Measurements from ENCODE around the gene ZNF318.

The ZNF318 gene

DNA sequence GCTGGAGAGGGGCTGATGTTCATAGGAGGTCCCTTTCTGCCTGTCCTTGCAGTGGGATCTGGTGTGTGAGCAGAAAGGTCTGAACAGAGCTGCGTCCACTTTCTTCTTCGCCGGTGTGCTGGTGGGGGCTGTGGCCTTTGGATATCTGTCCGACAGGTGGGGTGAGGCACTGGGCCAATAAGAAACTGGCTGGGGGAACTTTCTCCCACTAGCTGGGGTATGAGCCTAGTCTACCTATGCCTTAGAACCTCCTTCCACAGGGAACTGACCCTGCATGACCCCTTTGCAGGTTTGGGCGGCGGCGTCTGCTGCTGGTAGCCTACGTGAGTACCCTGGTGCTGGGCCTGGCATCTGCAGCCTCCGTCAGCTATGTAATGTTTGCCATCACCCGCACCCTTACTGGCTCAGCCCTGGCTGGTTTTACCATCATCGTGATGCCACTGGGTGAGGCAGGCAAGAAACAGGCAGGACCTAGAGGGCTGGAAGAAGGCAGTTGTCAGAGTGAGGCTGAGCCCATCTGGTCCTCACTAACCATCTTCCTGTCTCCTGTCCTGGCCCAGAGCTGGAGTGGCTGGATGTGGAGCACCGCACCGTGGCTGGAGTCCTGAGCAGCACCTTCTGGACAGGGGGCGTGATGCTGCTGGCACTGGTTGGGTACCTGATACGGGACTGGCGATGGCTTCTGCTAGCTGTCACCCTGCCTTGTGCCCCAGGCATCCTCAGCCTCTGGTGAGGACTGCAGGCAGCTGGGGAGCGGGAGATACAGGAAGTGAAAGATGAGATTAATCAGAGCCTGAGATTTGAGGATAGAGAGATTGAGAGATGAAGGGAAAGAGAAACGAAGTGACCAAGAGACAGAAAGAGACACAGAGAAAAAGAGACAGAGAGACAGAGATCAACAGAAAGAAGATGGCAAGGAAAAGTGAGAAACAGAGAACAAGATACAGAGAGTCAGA is 69.8 kb downstream of the ZNF318 start:
- DNase-seq, result no peak

DNA sequence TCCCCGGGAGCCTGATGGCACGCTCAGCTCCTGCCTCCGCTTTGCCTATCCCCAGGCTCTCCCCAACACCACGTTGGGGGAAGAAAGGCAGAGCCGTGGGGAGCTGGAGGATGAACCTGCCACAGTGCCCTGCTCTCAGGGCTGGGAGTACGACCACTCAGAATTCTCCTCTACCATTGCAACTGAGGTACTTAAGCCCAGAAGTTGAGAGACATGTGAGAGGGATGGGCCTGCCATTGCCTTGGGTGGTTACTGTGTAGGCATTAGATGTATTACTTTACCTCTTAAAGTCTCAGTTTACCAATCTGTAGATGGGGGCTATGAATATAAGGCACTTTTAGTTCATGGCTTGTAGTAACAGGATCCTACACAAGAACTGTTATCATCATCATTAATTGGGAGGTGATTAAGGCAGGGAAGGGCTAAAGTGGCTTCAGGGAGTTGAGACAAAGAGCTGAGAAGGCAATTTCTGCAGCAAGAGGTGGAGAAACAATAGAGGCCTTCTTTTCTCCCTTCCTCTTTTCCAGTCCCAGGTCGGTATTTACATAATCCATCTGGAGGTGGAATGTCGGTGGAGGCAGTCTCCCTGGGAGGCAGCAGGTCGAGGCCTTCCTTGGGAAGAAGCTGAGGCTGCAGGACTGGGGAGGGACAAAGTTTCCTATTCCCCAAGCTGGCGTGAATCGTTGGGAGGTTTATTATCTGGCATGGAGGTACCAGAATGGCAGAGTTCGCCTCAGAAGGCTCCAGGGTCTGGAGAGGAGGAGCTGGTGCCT is 70.7 kb downstream of the ZNF318 start:
- no peak for DNase-seq

- DNase-seq, result no peak
Measured at GRCh38 chr6:43297644-43298564, 71.5 kb downstream of the ZNF318 start, which contains the start of gene SLC22A7. Gene SLC22A7, plus strand, starts transcription at chr6:43298260. Its CDS starts 99 bp downstream, at chr6:43298359.

DNA sequence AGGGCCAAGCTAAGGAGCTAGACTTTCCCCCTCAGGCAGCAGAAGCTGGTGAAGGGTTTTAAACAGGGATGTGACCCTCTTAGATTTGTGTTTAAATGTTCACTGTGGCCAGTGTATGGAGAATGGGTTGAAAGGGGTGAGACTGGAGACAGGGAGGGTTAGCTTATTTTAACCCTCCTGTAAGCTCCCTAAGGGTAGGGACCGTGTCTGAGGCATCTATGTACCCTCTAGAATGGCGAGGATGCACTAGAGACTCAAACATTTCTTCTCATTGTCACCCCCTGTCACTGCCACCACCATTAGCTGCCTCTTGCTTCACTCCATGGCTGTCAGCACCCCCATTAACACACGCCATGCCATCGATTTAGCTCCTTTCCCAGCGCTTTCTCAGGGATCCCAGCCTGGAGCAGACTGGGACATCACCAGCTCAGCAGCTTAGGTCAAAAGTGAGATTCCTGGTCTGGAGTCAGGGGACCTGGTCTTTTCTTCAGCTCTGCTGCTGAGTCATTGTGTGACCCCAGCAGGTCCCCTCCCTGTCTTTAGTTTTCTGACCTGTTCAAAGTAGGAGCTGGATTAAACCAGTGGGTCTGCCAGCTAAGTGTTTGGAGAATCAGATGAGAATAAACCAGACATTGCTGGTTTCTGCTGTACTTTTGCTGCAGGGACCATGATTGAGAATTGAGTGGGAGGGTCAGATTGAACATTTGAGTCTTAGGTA is 72.5 kb downstream of the ZNF318 start:
- DNase-seq, result no peak

DNA sequence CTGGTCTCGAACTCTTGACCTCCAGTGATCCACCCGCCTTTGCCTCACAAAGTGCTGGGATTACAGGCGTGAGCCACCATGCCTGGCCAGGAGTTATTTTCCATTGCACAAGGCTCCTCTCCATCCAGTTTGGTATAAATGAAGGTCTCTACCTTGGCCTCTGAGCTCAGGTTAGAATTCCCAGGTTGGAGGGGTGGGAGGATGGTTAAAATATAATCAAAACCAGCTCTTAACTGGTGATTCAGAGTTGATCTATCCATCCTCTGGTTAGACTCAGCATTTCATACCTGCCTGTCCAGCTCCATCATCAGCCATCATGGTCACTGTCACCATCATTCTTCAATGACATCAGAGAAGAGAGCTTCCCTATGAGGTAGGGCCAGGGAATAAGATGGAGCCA is 74.0 kb downstream of the ZNF318 start:
- DNase-seq, result no peak

GRCh38 chr6:43294536-43294935 is 74.9 kb downstream of the ZNF318 start:
- DNase-seq, result no peak

DNA sequence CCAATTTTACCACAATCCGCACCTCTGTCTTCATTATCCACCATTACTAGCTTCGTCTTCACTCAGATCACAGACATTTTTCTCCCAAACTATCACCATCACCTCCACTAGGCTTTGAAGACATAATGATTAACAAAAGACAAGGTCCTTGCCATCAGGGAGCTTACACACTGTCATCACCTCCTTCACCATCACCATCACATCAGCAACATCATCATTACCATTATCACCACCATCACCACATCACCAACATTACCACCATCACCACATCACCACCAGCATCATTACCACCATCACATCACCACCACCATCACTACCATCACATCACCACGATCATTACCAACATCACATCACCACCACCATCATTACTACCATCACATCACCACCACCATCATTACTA is 75.7 kb downstream of the ZNF318 start:
- no peak for DNase-seq

DNA sequence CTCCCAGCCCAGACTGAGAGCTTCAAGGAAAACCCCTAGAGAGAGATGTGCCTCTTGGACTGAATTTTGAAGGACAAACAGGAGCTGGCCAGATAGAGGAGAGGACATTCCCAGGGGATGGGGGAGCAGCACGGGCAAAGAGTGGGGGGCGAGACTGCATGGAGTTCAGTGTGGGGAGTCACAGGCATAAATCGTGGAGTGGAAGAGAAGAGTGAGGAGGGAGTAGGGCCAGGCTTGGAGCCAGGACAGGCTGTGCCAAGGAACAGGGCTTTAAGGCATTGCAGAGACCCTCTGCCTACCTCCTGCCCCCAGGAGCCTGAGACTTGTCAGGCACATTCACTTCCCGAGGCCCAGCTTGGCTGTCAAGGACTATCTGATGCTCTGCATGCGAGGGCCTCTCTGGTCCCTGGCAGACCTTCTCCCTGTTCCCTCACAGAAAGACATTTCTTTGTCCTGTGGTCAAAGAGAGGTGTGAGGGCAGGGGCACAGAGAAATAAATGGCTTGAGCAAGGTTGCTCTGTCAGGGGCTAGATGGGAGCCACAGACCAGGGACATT is 76.6 kb downstream of the ZNF318 start:
- no peak for DNase-seq

DNA sequence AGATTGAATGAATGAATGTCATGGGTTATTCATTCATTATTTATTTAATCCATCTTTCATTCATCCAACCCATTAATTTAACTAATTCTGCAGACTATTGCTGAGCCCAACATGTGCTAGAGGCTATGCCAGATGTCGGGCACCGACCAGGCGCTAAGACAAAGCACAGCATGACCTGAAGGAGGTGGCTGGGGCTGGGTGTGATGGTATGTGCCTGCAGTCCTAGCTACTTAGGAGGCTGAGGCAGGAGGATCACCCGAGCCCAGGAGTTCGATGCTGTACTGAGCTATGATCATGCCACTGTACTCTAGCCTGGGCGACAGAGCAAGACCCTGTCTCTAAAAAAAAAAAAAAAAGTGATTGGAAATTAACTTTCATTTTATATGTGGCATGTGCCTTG is 77.1 kb downstream of the ZNF318 start:
- DNase-seq, result no peak

DNA sequence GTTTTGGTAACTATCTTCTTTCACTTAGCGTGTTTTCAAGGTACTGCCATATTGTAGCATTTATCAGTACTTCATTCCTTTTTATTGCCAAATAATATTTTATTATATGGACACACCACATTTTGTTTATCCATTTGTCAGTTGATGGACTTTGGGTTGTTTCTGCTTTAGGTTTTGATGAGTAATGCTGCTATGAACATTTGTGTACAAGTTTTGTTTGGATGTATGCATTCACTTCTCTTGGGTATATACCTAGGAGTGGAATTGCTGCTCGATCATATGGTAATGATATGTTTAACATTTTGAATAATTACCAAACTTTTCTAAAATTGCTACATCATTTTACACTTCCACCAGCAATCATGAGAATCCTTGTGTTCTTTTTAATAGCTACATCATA is 77.7 kb downstream of the ZNF318 start:
- DNase-seq, result no peak

DNA sequence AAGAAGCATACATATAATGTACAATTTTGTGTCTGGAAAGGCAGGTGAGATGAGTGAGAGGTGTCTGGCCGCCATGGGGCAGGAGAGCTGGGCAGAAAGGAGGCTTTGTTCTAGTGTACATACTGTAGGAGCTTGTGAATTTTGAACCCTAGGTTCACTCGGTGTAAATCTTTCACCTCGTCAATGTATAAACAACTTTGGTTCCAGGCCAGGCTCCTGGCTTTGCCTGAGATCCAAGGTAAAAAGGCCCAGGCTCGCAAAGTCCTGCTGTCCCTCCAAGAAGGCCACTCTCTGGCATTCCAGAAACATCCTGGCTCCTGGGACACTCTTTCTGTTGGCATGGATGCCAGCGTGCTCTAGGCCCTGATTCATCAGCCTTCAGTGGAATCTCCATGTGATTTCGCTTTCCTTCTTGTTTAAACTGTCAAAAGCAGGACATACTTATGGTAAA is 78.5 kb downstream of the ZNF318 start:
- DNase-seq, result no peak

DNA sequence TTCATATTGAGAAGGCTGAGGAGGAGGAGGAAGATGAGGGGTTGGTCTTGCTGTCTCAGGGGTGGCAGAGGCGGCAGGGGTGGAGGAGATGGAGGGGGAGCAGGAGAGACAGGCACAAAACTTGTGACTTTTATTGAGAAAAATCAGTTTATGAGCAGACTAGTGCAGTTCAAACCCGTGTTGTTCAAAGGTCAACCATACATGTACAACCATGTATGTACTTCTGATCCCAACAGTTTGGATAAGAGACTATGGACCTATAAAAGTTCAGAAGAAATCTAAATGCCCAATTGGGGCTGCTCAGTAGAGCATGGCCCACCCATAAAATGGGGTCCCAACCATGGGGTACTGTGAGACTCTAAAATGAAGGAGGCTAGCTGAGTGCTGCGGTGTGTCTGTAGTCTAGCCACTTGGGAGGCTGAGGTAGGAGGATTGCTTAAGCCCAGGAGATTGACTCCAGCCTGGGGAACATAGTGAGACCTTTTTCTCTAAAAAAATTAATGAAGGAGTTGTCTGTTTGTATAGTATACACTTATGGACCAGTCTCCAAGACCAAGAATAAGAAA is 79.0 kb downstream of the ZNF318 start:
- DNase-seq, result no peak

- DNase-seq, result no peak
Measured at GRCh38 chr6:43287717-43288679, 81.4 kb downstream of the ZNF318 start.

DNA sequence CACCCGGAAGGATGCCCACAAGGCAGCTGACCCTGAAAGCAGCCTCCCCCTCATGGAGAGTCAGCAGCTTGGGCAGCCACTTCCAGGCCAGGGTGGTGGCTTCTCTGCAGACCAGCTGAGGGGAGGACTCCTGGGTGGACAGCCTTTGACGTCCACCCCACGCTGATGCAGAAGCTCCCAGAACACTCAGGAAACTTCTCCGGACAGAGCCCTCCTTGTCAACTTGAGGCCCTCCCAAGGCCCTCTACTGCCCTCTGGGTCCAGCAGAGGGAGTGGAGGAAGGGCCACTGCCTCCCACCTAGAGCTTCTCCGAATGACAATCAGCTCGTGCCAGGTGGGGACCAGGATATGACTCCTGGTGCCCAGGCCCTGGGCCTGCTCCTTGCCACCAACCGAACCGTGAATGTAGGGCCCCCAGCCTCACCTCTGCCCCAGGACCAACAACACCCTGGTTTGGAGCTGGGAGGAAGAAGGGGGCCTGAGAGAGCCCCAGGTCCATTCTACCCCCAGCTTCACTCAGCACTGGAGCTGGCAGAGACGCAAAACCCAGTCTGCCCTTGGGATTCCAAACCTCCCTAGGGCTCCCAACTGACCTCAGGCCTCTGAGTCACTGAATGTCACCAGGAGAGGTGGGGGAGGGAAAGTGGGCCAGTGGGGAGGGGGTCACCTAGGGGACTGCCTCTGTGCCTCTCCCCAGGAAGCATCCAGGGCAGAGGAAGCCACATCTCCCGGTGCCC is 82.3 kb downstream of the ZNF318 start:
- DNase-seq, result no peak

GRCh38 chr6:43286456-43286979 is 82.9 kb downstream of the ZNF318 start:
- no peak for DNase-seq

Data from amniotic stem cell (primary cell).